DMS53 (cell line): ENCODE data around the gene SUPT4H1.

Source experiments
- DNase-seq: peaks from one replicate; lab custom pipeline; 2025; lab: John Stamatoyannopoulos, UW

The SUPT4H1 gene

GRCh38 chr17:58318627-58319172 is 33.3 kb downstream of the SUPT4H1 start:
- DNase-seq = no peak

- DNase-seq = no peak
Observed at GRCh38 chr17:58318065-58318481, 33.9 kb downstream of the SUPT4H1 start.

- peak; percentile 81 for DNase-seq
Observed at GRCh38 chr17:58317421-58318064, 34.5 kb downstream of the SUPT4H1 start.

GRCh38 chr17:58316260-58316960 is 35.6 kb downstream of the SUPT4H1 start:
- DNase-seq = no peak

- no peak for DNase-seq
Observed at GRCh38 chr17:58315750-58316149, 36.3 kb downstream of the SUPT4H1 start.

- no peak for DNase-seq
Observed at GRCh38 chr17:58315281-58315711, 36.7 kb downstream of the SUPT4H1 start.

- DNase-seq = no peak
Observed at GRCh38 chr17:58314706-58315015, 37.3 kb downstream of the SUPT4H1 start.

GRCh38 chr17:58313815-58314705 is 37.9 kb downstream of the SUPT4H1 start:
- DNase-seq = peak; percentile 54

- no peak for DNase-seq
Observed at GRCh38 chr17:58312829-58313228, 39.2 kb downstream of the SUPT4H1 start.

GRCh38 chr17:58312021-58312630 is 39.9 kb downstream of the SUPT4H1 start:
- DNase-seq = no peak

- DNase-seq = no peak
Observed at GRCh38 chr17:58311429-58311894, 40.5 kb downstream of the SUPT4H1 start.

- no peak for DNase-seq
Observed at GRCh38 chr17:58310511-58311428, 41.2 kb downstream of the SUPT4H1 start.

- no peak for DNase-seq
Observed at GRCh38 chr17:58309918-58310259, 42.1 kb downstream of the SUPT4H1 start.

GRCh38 chr17:58308985-58309917 is 42.8 kb downstream of the SUPT4H1 start:
- no peak for DNase-seq

- DNase-seq = peak; percentile 31
Observed at GRCh38 chr17:58308173-58308984, 43.6 kb downstream of the SUPT4H1 start.

GRCh38 chr17:58307468-58308172 is 44.4 kb downstream of the SUPT4H1 start:
- no peak for DNase-seq

GRCh38 chr17:58306131-58306951 is 45.7 kb downstream of the SUPT4H1 start:
- DNase-seq = no peak
